ENCODE data around the gene MIS12. TPM values are rescaled to one million over a fixed set of nuclear protein-coding genes. Genes with fewer than 3 reads are reported as not detected.

The MIS12 gene
- total and polyA plus RNA-seq, 4 experiments from 2014 or later = 19.6 to 45.0 (median 32.0) TPM

Other genes starting within 250 kb of the MIS12 start
- gene RABEP1, start 204.3 kb upstream of the MIS12 start, total RNA-seq = 10 to 100 TPM; 53.9 to 54.2 TPM
- 10 to 100 TPM; 13.9 to 33.1 TPM for gene RABEP1, start 204.3 kb upstream of the MIS12 start, polyA plus RNA-seq
- gene NUP88, start 66.9 kb upstream of the MIS12 start, total RNA-seq = 10 to 100 TPM; 91.0 to 92.5 TPM
- gene NUP88, start 66.9 kb upstream of the MIS12 start, polyA plus RNA-seq = 100 to 1,000 TPM; 110 to 142 TPM
- gene RPAIN, start 66.4 kb upstream of the MIS12 start, total RNA-seq = 10 to 100 TPM; 84.1 to 84.9 TPM
- gene RPAIN, start 66.4 kb upstream of the MIS12 start, polyA plus RNA-seq = 10 to 100 TPM; 32.2 to 37.4 TPM
- 10 to 100 TPM; 73.1 to 78.9 TPM for gene C1QBP, start 47.4 kb upstream of the MIS12 start, total RNA-seq
- 100 to 1,000 TPM; 248 to 411 TPM for gene C1QBP, start 47.4 kb upstream of the MIS12 start, polyA plus RNA-seq
- 10 to 100 TPM; 10.5 to 11.5 TPM for gene DHX33, start 17.6 kb upstream of the MIS12 start, total RNA-seq
- under 1 TPM; 0.59 to 0.70 TPM for gene DHX33, start 17.6 kb upstream of the MIS12 start, polyA plus RNA-seq
- gene DERL2, start 388 bp upstream of the MIS12 start, total RNA-seq = 10 to 100 TPM; 85.0 to 86.2 TPM
- gene DERL2, start 388 bp upstream of the MIS12 start, polyA plus RNA-seq = 10 to 100 TPM; 66.2 to 95.9 TPM
- gene NLRP1, start 97.9 kb downstream of the MIS12 start, total RNA-seq = 100 to 1,000 TPM; 280 to 292 TPM
- gene NLRP1, start 97.9 kb downstream of the MIS12 start, polyA plus RNA-seq = 10 to 100 TPM in 1 of 2 donors, 1 to 10 TPM in 1; 9.7 to 41.0 TPM